ENCODE results near the gene PPP1R37. TPM values are rescaled to one million over a fixed set of nuclear protein-coding genes. Genes with fewer than 3 reads are reported as not detected.

Gene PPP1R37
- total and polyA plus RNA-seq, 2 of the 13 experiments (the other 11 are each of a cell fraction or from before 2014, with no cell fraction given) = 9.0 to 14.3 TPM

- TF ChIP-seq ATF4 (CRISPR knock-in tag; IDR thresholded peaks at IDR 0.05) (no peak), IKZF5 (CRISPR knock-in tag; IDR thresholded peaks at IDR 0.05) (peak; percentile 70; the same call in 1 of the 2 replicates), EP300 (IDR thresholded peaks at IDR 0.05; ENCODE audit: low read depth in 2 of 2, low read length in 2 of 2) (0 out of 4 replicates have a peak, but pooled peaks of 1 of the 2 experiments have one; percentile 6), EP300 (CRISPR knock-in tag; IDR thresholded peaks at IDR 0.05; ENCODE audit: borderline replicate concordance) (no peak), GATAD1 (CRISPR knock-in tag; IDR thresholded peaks at IDR 0.05) (0 out of 2 replicates have a peak, but pooled peaks have one; percentile 36), GABPB1 (CRISPR knock-in tag; IDR thresholded peaks at IDR 0.05) (peak; percentile 33; the same call in 1 of the 2 replicates), ZNF687 (CRISPR knock-in tag; IDR thresholded peaks at IDR 0.05) (peak; percentile 79), RXRA (CRISPR knock-in tag; IDR thresholded peaks at IDR 0.05) (0 out of 2 replicates have a peak, but pooled peaks have one; percentile 18), NFAT5 (CRISPR knock-in tag; IDR thresholded peaks at IDR 0.05) (no peak), ZNF615 (CRISPR knock-in tag; IDR thresholded peaks at IDR 0.05; ENCODE audit: borderline replicate concordance) (no peak), FOXP4 (CRISPR knock-in tag; IDR thresholded peaks at IDR 0.05) (peak; percentile 63; the same call in 1 of the 2 replicates), ZNF205 (CRISPR knock-in tag; IDR thresholded peaks at IDR 0.05) (0 out of 2 replicates have a peak, but pooled peaks have one; percentile 24), ZNF230 (CRISPR knock-in tag; IDR thresholded peaks at IDR 0.05) (0 out of 2 replicates have a peak, but pooled peaks have one; percentile 59), HOXA3 (CRISPR knock-in tag; IDR thresholded peaks at IDR 0.05) (peak; percentile 65; the same call in 1 of the 2 replicates)
These were observed 10.7 kb downstream of the PPP1R37 start (continued) for GRCh38 chr19:45103508-45104319.

All from HepG2 (cell line).